Activated B cell treated with CpG ODN at 0.5 μM for 24 hours (primary cell): ENCODE results near the gene PSMC3. TPM values are rescaled to one million over a fixed set of nuclear protein-coding genes. Genes with fewer than 3 reads are reported as not detected.

Source experiments
- ATAC-seq: fragments of 200-7000 bp; cut with Tn5 transposase; one replicate; pipeline ENCODE4 v1.10.0; 2021; ENCODE audit warnings: low read depth, mild to moderate bottlenecking, moderate library complexity
- CTCF ChIA-PET: fragments of 350-600 bp; sonication (Branson Sonifier 250); formaldehyde crosslinking; loops from one replicate; lab custom pipeline; 2021; ENCODE audit warnings: antibody characterized with exemption; lab: Charles Lee
- POLR2A ChIA-PET: fragments of 350-600 bp; sonication (Branson Sonifier 250); formaldehyde crosslinking; loops from one replicate; lab custom pipeline; 2021; ENCODE audit warnings: antibody characterized with exemption; lab: Charles Lee
- DNase-seq: peaks from one replicate; pipeline ENCODE4 v3.0.0; 2022
- H3K27ac Mint-ChIP-seq: one replicate; pipeline ENCODE4 v1.8.0; 2020; ENCODE audit warnings: mixed read lengths
- H3K27me3 Mint-ChIP-seq: one replicate; pipeline ENCODE4 v1.8.0; 2021; ENCODE audit warnings: mixed read lengths
- H3K36me3 Mint-ChIP-seq: one replicate; pipeline ENCODE4 v1.8.0; 2021; ENCODE audit warnings: low read depth, mixed read lengths
- H3K4me1 Mint-ChIP-seq: one replicate; pipeline ENCODE4 v1.8.0; 2021; ENCODE audit warnings: mixed read lengths
- H3K4me3 Mint-ChIP-seq: one replicate; pipeline ENCODE4 v1.8.0; 2020; ENCODE audit warnings: mild to moderate bottlenecking, mixed read lengths
- H3K9me3 Mint-ChIP-seq: one replicate; pipeline ENCODE4 v1.8.0; 2020; ENCODE audit warnings: mixed read lengths
- intact Hi-C: fragments of 100-400 bp; cut with micrococcal nuclease; formaldehyde crosslinking; loops from one replicate; pipeline ENCODE4 v1.15.1; 2024
- total RNA-seq: library from RNA; stranded (reverse); gene quantifications from 2 replicates; pipeline ENCODE4 v1.2.3, GENCODE V29; 2022
- TF ChIP-seq, protein P1 (sequence below): fragments of 200-600 bp; IDR thresholded peaks from one replicate; pipeline ENCODE4 v1.8.0; 2022; ENCODE audit warnings: antibody characterized with exemption, mild to moderate bottlenecking

Gene PSMC3
- total RNA-seq, 1 donor from 2014 or later: 101 TPM

- Mint-ChIP-seq H3K4me3 (no peak overlapping the region), H3K27ac (no peak overlapping the region), H3K36me3 (peaks cover 1% of the 10 kb centered on the region), H3K9me3 (no peaks in the 10 kb centered on the region), H3K4me1 (peaks cover 11% of the 10 kb centered on the region), H3K27me3 (no peaks in the 10 kb centered on the region)
- ChIA-PET CTCF (no interaction called here), POLR2A (interaction anchor here (1.7 kb wide), 1 partner anchor 11 kb away, joined by 4 read pairs; no protein-coding TSS in a partner anchor)
- DNase-seq (no peak), ATAC-seq (no peak)
- intact Hi-C loops: no loop called here
- TF ChIP-seq, protein P1, sequence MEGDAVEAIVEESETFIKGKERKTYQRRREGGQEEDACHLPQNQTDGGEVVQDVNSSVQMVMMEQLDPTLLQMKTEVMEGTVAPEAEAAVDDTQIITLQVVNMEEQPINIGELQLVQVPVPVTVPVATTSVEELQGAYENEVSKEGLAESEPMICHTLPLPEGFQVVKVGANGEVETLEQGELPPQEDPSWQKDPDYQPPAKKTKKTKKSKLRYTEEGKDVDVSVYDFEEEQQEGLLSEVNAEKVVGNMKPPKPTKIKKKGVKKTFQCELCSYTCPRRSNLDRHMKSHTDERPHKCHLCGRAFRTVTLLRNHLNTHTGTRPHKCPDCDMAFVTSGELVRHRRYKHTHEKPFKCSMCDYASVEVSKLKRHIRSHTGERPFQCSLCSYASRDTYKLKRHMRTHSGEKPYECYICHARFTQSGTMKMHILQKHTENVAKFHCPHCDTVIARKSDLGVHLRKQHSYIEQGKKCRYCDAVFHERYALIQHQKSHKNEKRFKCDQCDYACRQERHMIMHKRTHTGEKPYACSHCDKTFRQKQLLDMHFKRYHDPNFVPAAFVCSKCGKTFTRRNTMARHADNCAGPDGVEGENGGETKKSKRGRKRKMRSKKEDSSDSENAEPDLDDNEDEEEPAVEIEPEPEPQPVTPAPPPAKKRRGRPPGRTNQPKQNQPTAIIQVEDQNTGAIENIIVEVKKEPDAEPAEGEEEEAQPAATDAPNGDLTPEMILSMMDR: no peak
Observed at GRCh38 chr11:47383071-47383470, 43.2 kb downstream of the PSMC3 start.

- Mint-ChIP-seq H3K4me1 (peaks cover 33% of the 10 kb centered on the region), H3K9me3 (no peaks in the 10 kb centered on the region), H3K27me3 (no peaks in the 10 kb centered on the region), H3K36me3 (peaks cover 20% of the 10 kb centered on the region), H3K27ac (no peak overlapping the region), H3K4me3 (no peak overlapping the region)
- TF ChIP-seq, protein P1: no peak
- CTCF ChIA-PET: no interaction called here
- intact Hi-C loops: no loop called here
- no peak for DNase-seq
- POLR2A ChIA-PET: interaction anchor here (3.0 to 3.9 kb wide), 2 partner anchors 20 to 46 kb away, joined by 11 to 106 read pairs; partner anchors contain the start of gene PSMC3
- no peak for ATAC-seq
Observed at GRCh38 chr11:47380078-47380477, 46.2 kb downstream of the PSMC3 start.

- TF ChIP-seq, protein P1: no peak
- Mint-ChIP-seq H3K36me3 (peaks cover 26% of the 10 kb centered on the region), H3K4me1 (peaks cover 41% of the 10 kb centered on the region), H3K27me3 (no peaks in the 10 kb centered on the region), H3K4me3 (no peak overlapping the region), H3K9me3 (no peaks in the 10 kb centered on the region), H3K27ac (no peak overlapping the region)
- ATAC-seq (no peak), DNase-seq (no peak)
- CTCF ChIA-PET: interaction anchor here (1.3 to 1.4 kb wide), 2 partner anchors 20 to 26 kb away, joined by 5 to 6 read pairs; no protein-coding TSS in a partner anchor
- POLR2A ChIA-PET: interaction anchor here (0.5 to 3.9 kb wide), 8 partner anchors 12 to 762 kb away, joined by 3 to 106 read pairs (median 8); partner anchors contain the start of genes ATG13, HARBI1, PSMC3 and SLC39A13
- intact Hi-C loops: loop anchor here (5.0 kb wide), 1 partner anchor 173 kb away; the partner anchor contains the start of gene CELF1
Observed at GRCh38 chr11:47379317-47379716, 46.9 kb downstream of the PSMC3 start.

DNA sequence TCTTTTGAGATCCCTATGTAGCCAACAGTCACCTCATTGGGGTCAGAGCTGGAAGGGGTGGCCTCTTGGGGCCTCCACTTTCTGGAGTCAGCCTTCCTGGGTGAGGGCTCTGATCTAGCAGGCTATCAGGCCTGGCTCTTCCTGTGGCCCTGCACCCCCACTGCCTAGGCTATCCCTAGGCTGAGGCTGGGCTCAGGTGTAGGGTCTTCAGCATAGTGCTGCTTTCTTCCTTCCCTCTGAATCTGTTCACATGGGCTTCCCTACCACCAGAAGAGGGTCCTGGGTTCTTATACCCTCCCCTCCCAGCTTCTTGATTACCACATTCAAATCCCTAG, 47.4 kb downstream of the PSMC3 start:
- no peak for ATAC-seq
- TF ChIP-seq, protein P1: no peak
- no peaks in the 10 kb centered on the region for H3K27me3 Mint-ChIP-seq
- DNase-seq: no peak
- ChIA-PET CTCF (interaction anchor here (0.9 to 1.4 kb wide), 5 partner anchors 15 to 33 kb away, joined by 4 to 8 read pairs (median 6); no protein-coding TSS in a partner anchor), POLR2A (interaction anchor here (0.5 to 3.9 kb wide), 14 partner anchors 13 to 762 kb away, joined by 3 to 106 read pairs (median 6); partner anchors contain the start of genes ATG13, DDB2, HARBI1 and MTCH2)
- H3K27ac Mint-ChIP-seq: no peak overlapping the region
- peaks cover 46% of the 10 kb centered on the region for H3K4me1 Mint-ChIP-seq
- peak overlapping the region; percentile 94 for H3K4me3 Mint-ChIP-seq
- intact Hi-C loops: loop anchor here (1.0 to 5.0 kb wide), 7 partner anchors 15 to 474 kb away; partner anchors contain the start of genes CELF1, PSMC3 and SLC39A13
- H3K36me3 Mint-ChIP-seq: peaks cover 29% of the 10 kb centered on the region
- H3K9me3 Mint-ChIP-seq: no peaks in the 10 kb centered on the region
